ENCODE data around the gene PCCA.

GRCh38 chr13:100146534-100146933, 57.6 kb downstream of the PCCA start:
- TF ChIP-seq SP1 (IDR thresholded peaks at IDR 0.05) (no peak), NFRKB (IDR thresholded peaks at IDR 0.05) (no peak)
- TF ChIP-seq, protein P1, sequence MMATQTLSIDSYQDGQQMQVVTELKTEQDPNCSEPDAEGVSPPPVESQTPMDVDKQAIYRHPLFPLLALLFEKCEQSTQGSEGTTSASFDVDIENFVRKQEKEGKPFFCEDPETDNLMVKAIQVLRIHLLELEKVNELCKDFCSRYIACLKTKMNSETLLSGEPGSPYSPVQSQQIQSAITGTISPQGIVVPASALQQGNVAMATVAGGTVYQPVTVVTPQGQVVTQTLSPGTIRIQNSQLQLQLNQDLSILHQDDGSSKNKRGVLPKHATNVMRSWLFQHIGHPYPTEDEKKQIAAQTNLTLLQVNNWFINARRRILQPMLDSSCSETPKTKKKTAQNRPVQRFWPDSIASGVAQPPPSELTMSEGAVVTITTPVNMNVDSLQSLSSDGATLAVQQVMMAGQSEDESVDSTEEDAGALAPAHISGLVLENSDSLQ (IDR thresholded peaks at IDR 0.05): no peak
